HG03095 (cell line): ENCODE results near the gene TBCEL.
A peak's percentile ranks its signal among the peaks of the same experiment; 100 is the strongest.

ENCODE experiments used
- ATAC-seq: cut with Tn5 transposase; IDR thresholded peaks from one replicate; pipeline ENCODE4 v1.9.1; 2021; ENCODE audit warnings: moderate library complexity; ENCODE audit not compliant: unreplicated experiment

The TBCEL gene

DNA sequence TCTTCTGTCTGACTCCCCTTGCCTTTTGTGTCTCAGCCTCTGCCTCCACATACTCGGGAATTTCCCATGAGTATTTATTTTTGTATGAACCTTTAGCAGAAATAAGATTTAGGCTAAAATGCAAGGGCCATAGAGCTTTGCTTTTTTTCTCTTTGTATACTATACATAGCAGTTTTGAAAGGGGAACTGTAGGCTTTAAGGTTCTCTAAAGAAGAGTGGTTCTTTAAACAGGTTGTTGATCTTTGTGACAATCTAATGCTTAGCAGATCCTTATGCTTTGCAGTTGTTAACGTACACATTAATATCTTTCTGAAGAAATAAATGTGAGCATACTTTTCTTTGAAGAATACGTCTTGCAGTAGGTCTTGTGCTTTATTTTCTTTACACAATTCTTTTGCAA is 35.0 kb downstream of the TBCEL start:
- ATAC-seq: no peak

- peak; percentile 99 for ATAC-seq
Observed at GRCh38 chr11:121059605-121060004, 35.7 kb downstream of the TBCEL start.

DNA sequence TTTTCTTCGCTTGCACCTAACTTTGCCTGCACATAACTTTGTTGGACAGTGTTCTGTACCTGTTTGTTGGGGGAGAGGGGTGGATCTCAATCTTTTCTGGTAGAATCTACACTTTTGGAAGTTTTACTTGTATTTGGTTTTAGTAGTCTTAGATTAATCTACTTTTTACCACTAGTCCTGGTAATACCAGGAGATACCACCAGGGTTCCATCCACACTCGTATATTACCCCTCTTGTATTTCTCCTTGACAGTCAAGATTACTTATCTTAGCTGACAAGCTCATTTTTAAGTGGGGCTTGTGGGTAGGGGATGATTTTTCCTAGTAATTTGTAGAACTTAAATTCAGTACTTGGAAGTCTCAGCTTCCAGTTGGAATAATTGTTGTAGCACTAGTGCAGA is 39.8 kb downstream of the TBCEL start:
- no peak for ATAC-seq

DNA sequence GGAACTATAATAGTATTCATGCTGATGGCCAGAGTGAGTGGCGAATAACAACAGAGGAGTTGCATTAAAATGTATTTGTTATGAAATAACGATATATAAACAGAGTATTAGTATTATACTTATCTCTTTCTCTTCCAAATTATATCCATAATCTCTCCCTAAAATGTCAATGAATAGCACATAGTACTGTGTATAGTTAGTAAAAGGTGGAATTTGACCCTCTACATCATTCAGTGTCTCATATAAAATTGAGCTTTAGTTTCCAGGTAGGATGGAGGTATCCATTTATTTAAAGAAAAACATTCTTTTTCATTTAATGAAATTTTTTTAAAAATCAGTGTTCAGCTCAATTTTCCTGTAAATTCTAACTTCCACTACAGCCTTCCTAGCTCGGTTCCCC is 42.7 kb downstream of the TBCEL start:
- no peak for ATAC-seq

DNA sequence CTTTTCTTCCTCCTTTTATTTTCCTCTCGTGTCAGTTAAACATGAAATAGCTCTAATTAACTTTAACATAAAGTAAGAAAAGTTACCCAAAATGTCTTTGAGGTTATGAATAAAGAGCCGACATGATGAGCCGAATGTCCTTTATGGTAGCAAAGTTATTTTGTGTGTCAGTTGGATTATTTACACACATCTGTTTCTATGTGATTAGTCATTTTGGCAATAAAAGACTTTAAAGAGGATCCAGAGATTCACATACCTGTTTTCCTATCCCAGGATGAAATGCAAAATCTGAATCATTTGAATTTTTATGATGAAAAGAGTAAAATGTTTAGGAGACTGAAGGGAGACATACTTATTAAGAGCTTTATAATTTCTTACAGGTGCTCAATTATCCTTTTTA is 43.1 kb downstream of the TBCEL start:
- no peak for ATAC-seq

DNA sequence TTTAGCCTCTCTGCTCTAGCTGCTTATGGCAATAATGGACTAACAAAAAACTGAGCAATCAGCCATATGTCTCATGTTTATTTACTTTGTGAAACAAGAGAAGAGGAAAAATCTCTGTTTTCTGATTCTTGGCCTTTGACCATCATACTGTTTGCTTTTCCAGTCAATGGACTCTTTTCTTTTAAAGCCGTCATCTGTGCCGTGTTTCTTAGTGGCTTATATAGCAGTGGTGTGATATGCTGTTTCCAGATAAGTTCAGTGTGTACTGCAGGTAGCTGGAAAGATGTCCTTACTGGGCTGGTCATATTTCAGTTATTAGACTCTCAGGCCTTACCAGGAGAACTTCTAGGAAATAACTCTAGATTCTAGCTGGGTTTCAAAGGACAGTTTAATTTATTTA is 43.6 kb downstream of the TBCEL start:
- ATAC-seq: no peak

DNA sequence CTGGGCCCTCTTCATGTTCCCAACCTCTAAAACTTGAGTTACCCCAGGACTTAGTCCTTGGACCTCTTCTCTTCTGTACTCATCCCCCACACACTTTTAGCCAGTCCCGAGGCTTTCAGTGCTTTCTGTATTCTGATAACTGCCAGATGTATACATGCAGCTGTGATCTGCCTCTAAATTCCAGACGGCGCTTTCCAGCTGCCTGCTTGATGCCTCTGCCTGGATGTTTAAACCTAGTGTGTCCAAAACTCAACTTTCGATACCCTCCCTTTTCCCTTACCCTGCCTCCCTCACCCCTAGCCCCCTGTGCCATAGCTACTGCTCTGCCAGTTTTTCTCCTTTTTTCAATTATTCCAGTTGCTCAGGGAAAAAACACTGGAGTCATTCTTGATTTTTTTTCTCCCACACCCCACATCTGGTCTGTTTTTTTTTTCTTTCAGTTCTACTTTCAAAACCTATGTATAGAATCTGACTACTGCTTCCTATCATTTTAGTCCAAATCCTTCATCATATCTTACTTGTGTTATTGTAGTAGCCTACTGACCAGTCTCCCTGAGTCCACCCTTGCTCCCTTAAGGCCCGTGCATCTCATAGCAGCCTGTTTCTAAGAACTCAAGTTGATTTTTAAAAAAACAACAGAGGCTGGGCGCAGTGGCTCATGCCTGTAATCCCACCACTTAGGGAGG is 44.2 kb downstream of the TBCEL start:
- no peak for ATAC-seq

GRCh38 chr11:121068787-121069186 is 44.9 kb downstream of the TBCEL start:
- no peak for ATAC-seq

- no peak for ATAC-seq
Observed at GRCh38 chr11:121070951-121071845, 47.3 kb downstream of the TBCEL start.

DNA sequence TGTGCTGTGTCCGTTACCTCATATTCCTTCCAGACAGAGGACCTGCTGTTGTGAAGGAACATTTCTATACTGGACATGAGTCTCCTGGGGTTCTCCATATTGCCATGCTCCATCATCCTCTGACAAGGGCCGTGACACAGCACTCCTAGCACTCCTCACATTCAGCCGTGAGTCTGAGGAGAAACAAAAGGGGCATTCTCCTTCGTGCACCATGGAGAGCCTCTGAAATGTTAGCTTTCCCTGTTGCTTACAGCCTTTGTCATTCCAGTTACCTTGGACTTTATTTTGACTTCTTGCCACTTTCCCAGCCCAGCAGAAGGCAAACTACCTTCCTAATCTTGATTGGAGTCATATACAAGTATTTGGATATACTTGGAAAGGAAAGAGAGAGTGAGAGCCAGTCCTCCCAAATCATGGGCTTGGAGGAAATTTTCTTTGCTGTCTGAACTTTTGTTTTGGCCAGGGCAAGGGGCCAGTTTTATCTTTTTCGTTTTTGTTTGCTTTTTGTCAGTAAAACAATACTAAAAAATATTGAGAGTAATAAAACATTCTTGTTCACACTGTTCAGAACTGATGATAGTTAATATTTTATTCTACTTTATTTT is 48.0 kb downstream of the TBCEL start:
- ATAC-seq: no peak

GRCh38 chr11:121081321-121081720 is 57.4 kb downstream of the TBCEL start:
- no peak for ATAC-seq

GRCh38 chr11:121082219-121082618 is 58.3 kb downstream of the TBCEL start:
- ATAC-seq: no peak

- no peak for ATAC-seq
Observed at GRCh38 chr11:121082670-121083069, 58.8 kb downstream of the TBCEL start.

DNA sequence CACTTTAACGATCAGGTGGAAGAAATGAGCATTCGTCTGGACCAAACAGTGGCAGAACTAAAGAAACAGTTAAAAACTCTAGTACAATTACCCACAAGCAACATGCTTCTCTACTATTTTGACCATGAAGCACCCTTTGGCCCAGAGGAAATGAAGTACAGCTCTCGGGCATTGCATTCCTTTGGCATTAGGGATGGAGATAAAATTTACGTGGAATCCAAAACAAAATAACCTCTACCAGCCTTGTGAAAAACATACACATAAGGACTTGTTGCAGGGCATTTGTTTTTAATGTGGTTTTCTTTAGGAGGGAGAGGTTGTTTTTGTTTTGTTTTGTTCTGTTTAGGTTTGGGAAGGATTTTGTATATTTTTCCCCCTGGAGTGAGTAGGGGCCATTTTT is 63.0 kb downstream of the TBCEL start:
- no peak for ATAC-seq

GRCh38 chr11:121089566-121089965 is 65.7 kb downstream of the TBCEL start:
- ATAC-seq: no peak

DNA sequence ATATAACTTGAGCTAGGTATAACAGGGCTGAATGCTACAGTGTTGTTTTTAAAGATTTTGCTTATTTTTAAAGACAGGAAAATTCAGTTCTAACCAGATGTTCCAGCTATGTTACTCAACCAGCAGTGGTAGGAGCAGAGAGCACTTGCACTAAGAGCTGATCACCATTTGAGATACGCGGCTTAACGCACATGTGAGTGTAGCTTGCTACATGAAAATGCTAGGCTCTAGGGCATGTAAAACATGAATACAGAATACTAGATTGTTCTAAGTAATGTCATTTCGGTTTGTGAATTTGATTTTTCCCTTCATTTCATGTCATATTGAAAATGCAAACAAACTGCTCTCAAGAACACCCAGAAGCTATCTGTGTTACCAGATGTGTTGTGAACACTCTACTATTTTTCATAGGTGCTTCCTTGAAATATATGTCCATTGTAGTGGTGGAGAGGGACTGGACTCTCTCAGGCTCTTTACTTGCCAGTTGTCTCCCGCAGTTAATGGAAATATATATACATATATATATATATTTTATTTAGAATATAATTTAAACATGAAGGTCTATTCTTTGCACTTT is 66.3 kb downstream of the TBCEL start:
- no peak for ATAC-seq

DNA sequence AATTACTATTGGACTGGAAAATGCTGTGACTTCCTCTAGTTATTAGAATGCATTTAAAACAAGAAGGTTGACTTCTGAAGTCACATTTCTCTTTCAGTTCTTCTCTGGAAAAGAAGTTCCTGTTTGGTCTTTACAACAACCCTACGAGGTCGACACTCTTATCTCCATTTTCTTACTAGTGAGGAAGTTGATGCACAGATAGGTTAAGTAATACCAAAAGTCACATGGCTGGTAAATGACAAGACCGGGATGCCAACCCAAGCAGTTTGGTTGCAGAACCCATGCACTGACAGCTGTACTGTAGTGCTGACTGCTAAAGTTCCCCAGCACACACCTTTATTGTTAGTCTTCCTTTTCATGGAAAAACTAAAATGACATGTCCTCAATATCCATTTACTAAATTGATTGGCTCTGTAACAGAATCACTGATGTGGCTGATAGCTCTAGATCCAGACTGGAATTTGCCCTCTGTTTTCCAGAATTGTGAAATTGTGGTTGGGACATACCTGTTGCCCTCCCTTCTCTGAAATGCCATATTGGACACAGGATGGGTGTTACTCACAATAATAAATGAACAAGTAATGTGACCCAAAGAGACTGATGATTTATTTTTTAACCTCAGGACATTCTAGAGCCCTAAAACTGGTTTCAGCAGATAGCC is 67.7 kb downstream of the TBCEL start:
- ATAC-seq: no peak

DNA sequence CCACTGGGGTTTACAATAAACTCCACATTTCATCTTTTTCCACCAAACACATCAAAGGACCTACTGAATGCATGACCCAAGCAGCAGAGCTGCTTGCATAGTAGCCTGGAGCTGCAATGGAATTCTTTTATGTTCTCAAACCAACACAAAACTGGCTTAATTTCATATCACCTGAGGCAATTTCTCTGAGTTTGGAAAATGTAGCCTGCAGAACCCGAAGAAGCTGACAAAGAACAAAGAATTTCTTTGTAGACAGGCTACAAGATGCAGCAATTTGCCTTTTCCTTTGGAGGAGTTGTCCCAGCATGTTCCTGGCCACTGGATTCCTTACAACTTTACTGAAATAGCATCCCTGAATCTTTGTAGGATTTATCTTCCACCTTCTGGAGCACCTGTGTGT is 71.7 kb downstream of the TBCEL start:
- ATAC-seq: no peak

DNA sequence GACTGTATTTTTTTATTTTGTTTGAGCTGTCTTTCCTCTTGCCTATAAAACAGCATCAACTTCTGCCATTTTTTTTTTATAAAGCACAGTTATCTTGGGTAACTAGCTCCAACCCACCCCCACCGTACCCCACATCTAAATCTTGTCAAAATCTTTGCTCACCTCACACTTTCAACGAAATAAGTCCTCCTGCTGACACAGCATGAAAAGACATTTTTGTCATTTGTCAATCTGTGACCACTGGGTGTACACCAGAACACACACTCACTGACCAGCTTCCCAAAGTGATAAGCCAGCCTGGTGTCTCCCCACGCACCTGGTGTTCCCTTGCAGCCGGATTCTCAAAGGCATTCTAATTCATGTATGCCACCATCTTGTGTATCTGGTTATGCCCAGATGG is 75.5 kb downstream of the TBCEL start:
- no peak for ATAC-seq

DNA sequence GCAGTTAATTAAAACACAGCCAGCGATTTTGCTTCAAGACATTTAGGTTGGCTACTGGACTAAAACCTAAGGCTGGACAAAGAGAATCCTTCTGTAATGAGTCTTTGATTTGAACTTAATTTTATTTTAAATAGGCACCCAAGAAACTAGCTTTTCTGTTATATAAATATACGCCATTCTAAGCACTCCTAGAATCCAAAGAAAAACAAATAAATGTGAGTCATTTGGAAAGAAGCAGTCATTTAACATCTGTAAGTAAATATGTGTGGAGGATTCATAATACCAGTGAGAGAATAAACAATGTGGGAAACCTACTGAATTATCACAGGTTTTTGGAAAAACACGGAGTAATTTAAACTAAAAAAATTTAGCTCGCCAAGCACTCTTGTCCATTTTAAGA is 76.0 kb downstream of the TBCEL start:
- no peak for ATAC-seq

DNA sequence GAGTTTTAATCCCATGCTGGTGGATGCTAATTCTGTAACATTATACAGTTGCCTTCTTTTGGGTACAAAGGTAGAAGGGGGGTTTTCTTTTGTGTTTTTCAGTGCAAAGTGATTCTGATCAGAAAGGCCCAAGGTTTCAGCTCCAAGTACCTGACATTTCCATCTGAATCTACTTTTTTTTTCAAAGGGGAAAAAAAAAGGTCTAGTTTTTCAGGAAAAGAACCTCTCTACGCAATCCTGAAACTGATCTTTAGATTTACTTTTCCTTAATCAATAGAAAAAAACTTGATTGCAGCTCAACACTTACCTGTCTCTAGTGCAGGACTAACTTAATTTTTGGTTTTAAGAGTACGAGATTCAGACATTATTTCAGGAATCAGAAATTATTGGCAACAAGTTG is 77.0 kb downstream of the TBCEL start, which contains the start of gene TECTA:
TSS of gene TECTA (plus strand) at position 301 of the 400 bp plus-strand sequence. CDS start 1,423 bp downstream, outside the sequence.
- ATAC-seq: no peak
